Mesendoderm (in vitro differentiated cells): Measurements from ENCODE around the gene BLID.

Experiments used
- DNase-seq: peaks from one replicate; pipeline ENCODE4 v3.0.0; 2013
- H2AK5ac ChIP-seq: 2 replicates; pipeline ENCODE4 v1.6.1; 2013; ENCODE audit warnings: low read length, inconsistent platforms
- H2BK120ac ChIP-seq: 2 replicates; pipeline ENCODE4 v1.6.1; 2013; ENCODE audit warnings: low read depth, mild to moderate bottlenecking, low read length, moderate library complexity, mixed read lengths
- H2BK15ac ChIP-seq: replicated peaks from 2 replicates; pipeline ENCODE4 v1.6.1; 2013; ENCODE audit warnings: low read depth, mild to moderate bottlenecking, moderate library complexity
- H2BK5ac ChIP-seq: 2 replicates; pipeline ENCODE4 v1.6.1; 2013; ENCODE audit warnings: low read length, inconsistent platforms
- H3K18ac ChIP-seq: 2 replicates; pipeline ENCODE4 v1.6.1; 2013; ENCODE audit warnings: mild to moderate bottlenecking, low read length, mixed read lengths
- H3K23ac ChIP-seq: one replicate; pipeline ENCODE4 v1.6.1; 2013; ENCODE audit warnings: low read length
- H3K27ac ChIP-seq: 2 replicates; pipeline ENCODE4 v1.5.1; 2013; ENCODE audit warnings: low read depth, mild to moderate bottlenecking, inconsistent platforms, low read length, moderate library complexity
- H3K27me3 ChIP-seq: 2 replicates; pipeline ENCODE4 v1.6.1; 2013; ENCODE audit warnings: low read length, control low read depth, mild to moderate bottlenecking, inconsistent platforms; ENCODE audit not compliant: insufficient read depth, poor library complexity
- H3K36me3 ChIP-seq: 2 replicates; pipeline ENCODE4 v1.6.1; 2013; ENCODE audit warnings: low read length, inconsistent platforms; ENCODE audit not compliant: control insufficient read depth, insufficient read depth
- H3K4ac ChIP-seq: one replicate; pipeline ENCODE4 v1.6.1; 2013; ENCODE audit warnings: low read depth, mild to moderate bottlenecking, low read length, moderate library complexity
- H3K4me1 ChIP-seq: 2 replicates; pipeline ENCODE4 v1.6.1; 2013; ENCODE audit warnings: low read depth, low read length, inconsistent platforms; ENCODE audit not compliant: control insufficient read depth
- H3K4me2 ChIP-seq: 2 replicates; pipeline ENCODE4 v1.6.1; 2013; ENCODE audit warnings: low read length
- H3K4me3 ChIP-seq: 2 replicates; pipeline ENCODE4 v1.5.1; 2013; ENCODE audit warnings: mild to moderate bottlenecking, low read length
- H3K56ac ChIP-seq: one replicate; pipeline ENCODE4 v1.6.1; 2013; ENCODE audit warnings: low read length
- H3K79me1 ChIP-seq: 2 replicates; pipeline ENCODE4 v1.6.1; 2013; ENCODE audit warnings: low read length, inconsistent platforms
- H3K79me2 ChIP-seq: 2 replicates; pipeline ENCODE4 v1.6.1; 2013; ENCODE audit warnings: mild to moderate bottlenecking, low read length; ENCODE audit not compliant: control insufficient read depth, insufficient read depth
- H3K9ac ChIP-seq: 2 replicates; pipeline ENCODE4 v1.6.1; 2013; ENCODE audit warnings: low read length, inconsistent platforms
- H4K5ac ChIP-seq: one replicate; pipeline ENCODE4 v1.6.1; 2013; ENCODE audit warnings: low read length
- H4K8ac ChIP-seq: one replicate; pipeline ENCODE4 v1.6.1; 2013; ENCODE audit warnings: low read depth, mild to moderate bottlenecking, control low read depth, low read length, moderate library complexity
- WGBS: extraction: QIAGEN DNeasy Blood & Tissue Kit; methylation state at CpG from one replicate; pipeline ENCODE4 v1.1.7; 2013; ENCODE audit warnings: low lambda C conversion rate, missing lambda C conversion rate; ENCODE audit not compliant: insufficient coverage; ENCODE audit errors: extremely low coverage; 5-methylcytosine and 5-hydroxymethylcytosine counted together

The BLID gene

DNA sequence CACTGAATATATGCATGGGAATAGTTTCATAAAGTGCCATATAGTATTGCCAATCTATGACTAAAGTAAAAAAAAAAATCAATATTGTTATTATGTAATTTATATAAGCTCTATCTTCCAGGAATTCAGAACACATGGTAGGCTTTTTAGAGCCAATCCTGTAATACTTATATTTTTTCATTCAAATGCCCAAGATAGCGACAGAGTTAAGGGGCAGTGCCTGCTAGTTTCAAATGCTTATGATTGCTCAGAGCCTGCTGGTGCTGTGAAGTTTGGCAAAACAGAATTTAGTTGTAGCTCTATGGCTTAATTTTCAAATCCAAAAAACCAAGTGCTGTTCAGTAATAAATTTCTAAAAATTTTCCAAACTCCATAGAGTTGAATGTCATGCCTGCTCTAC lies 39.0 kb upstream of the BLID start:
- no peak overlapping the region for H3K23ac ChIP-seq
- H2BK120ac ChIP-seq: no peak overlapping the region
- no peak overlapping the region for H3K18ac ChIP-seq
- DNase-seq: no peak
- no peak overlapping the region for H3K4me3 ChIP-seq
- no peak overlapping the region for H3K4ac ChIP-seq
- H2AK5ac ChIP-seq: no peak overlapping the region
- no peak overlapping the region for H3K9ac ChIP-seq
- no peaks in the 10 kb centered on the region for H3K79me1 ChIP-seq
- H3K36me3 ChIP-seq: no peaks in the 10 kb centered on the region
- H4K5ac ChIP-seq: no peak overlapping the region
- H4K8ac ChIP-seq: no peak overlapping the region
- H3K27ac ChIP-seq: no peak overlapping the region
- no peak overlapping the region for H2BK5ac ChIP-seq
- no peaks in the 10 kb centered on the region for H3K4me1 ChIP-seq
- H3K4me2 ChIP-seq: no peak overlapping the region
- H3K56ac ChIP-seq: no peak overlapping the region
- no peak overlapping the region for H2BK15ac ChIP-seq
- no CpG with 5 or more reads among the region's 1 CpG for WGBS
- no peaks in the 10 kb centered on the region for H3K79me2 ChIP-seq
- H3K27me3 ChIP-seq: no peaks in the 10 kb centered on the region

DNA sequence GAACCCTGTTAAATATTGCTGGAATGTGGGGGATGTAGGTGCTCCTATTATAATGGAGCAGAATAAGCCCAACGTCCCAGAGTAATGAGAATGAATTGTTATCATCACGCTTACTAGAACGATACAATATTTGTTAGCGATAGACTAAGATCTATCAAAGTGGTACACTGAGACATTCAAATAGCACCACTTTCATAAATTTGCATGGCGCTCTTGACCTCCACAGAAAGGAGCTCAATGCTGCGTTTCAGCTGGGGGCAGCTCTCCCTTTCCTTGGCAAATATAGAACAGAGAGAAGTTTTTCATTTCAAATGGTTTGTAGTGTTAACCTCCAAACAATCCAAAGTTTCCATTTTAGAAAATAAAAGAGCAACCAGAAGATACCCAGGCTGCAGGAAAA lies 38.2 kb upstream of the BLID start:
- Histone ChIP-seq H3K79me2 (no peaks in the 10 kb centered on the region), H2BK120ac (no peak overlapping the region), H3K9ac (no peak overlapping the region), H2BK5ac (no peak overlapping the region), H3K36me3 (no peaks in the 10 kb centered on the region), H3K4me3 (no peak overlapping the region), H3K18ac (no peak overlapping the region), H3K27me3 (no peaks in the 10 kb centered on the region), H3K79me1 (no peaks in the 10 kb centered on the region), H3K4me2 (no peak overlapping the region), H4K5ac (no peak overlapping the region), H3K23ac (no peak overlapping the region), H3K4ac (no peak overlapping the region), H3K27ac (no peak overlapping the region), H4K8ac (no peak overlapping the region), H2BK15ac (no peak overlapping the region), H3K56ac (no peak overlapping the region), H3K4me1 (no peaks in the 10 kb centered on the region), H2AK5ac (no peak overlapping the region)
- no peak for DNase-seq
- WGBS: no CpG with 5 or more reads among the region's 6 CpGs

- Histone ChIP-seq H2BK15ac (no peak overlapping the region), H3K4me3 (no peak overlapping the region), H3K23ac (no peak overlapping the region), H3K36me3 (no peaks in the 10 kb centered on the region), H2BK5ac (no peak overlapping the region), H3K4ac (no peak overlapping the region), H3K4me2 (no peak overlapping the region), H3K56ac (no peak overlapping the region), H3K18ac (no peak overlapping the region), H3K79me1 (no peaks in the 10 kb centered on the region), H3K79me2 (no peaks in the 10 kb centered on the region), H3K4me1 (no peaks in the 10 kb centered on the region), H2BK120ac (no peak overlapping the region), H3K9ac (no peak overlapping the region), H4K5ac (no peak overlapping the region), H2AK5ac (no peak overlapping the region), H3K27me3 (no peaks in the 10 kb centered on the region), H4K8ac (no peak overlapping the region), H3K27ac (no peak overlapping the region)
- DNase-seq: no peak
- no CpG with 5 or more reads among the region's 2 CpGs for WGBS
Observed at GRCh38 chr11:122153746-122154145, 37.7 kb upstream of the BLID start.

GRCh38 chr11:122150216-122151124 lies 34.5 kb upstream of the BLID start:
- DNase-seq: no peak
- Histone ChIP-seq H3K4ac (no peak overlapping the region), H3K18ac (no peak overlapping the region), H3K36me3 (no peaks in the 10 kb centered on the region), H3K56ac (no peak overlapping the region), H3K23ac (no peak overlapping the region), H2BK15ac (no peak overlapping the region), H4K8ac (no peak overlapping the region), H3K4me2 (no peak overlapping the region), H3K79me1 (no peaks in the 10 kb centered on the region), H4K5ac (no peak overlapping the region), H3K27me3 (no peaks in the 10 kb centered on the region), H2BK120ac (no peak overlapping the region), H3K27ac (no peak overlapping the region), H3K4me3 (no peak overlapping the region), H2BK5ac (no peak overlapping the region), H3K79me2 (no peaks in the 10 kb centered on the region), H2AK5ac (no peak overlapping the region), H3K4me1 (no peaks in the 10 kb centered on the region), H3K9ac (no peak overlapping the region)
- no CpG with 5 or more reads among the region's 5 CpGs for WGBS

GRCh38 chr11:122149202-122149601 lies 33.2 kb upstream of the BLID start:
- H2BK5ac ChIP-seq: no peak overlapping the region
- H4K8ac ChIP-seq: no peak overlapping the region
- H3K27me3 ChIP-seq: no peaks in the 10 kb centered on the region
- H4K5ac ChIP-seq: no peak overlapping the region
- WGBS: no CpG with 5 or more reads among the region's 4 CpGs
- no peak overlapping the region for H3K56ac ChIP-seq
- H3K36me3 ChIP-seq: no peaks in the 10 kb centered on the region
- no peak overlapping the region for H3K23ac ChIP-seq
- no peak overlapping the region for H2BK15ac ChIP-seq
- no peaks in the 10 kb centered on the region for H3K79me1 ChIP-seq
- no peak overlapping the region for H3K27ac ChIP-seq
- no peak overlapping the region for H2BK120ac ChIP-seq
- H3K18ac ChIP-seq: no peak overlapping the region
- H3K4me3 ChIP-seq: no peak overlapping the region
- no peak overlapping the region for H3K9ac ChIP-seq
- no peak overlapping the region for H3K4ac ChIP-seq
- no peak overlapping the region for H2AK5ac ChIP-seq
- no peak overlapping the region for H3K4me2 ChIP-seq
- no peak for DNase-seq
- H3K79me2 ChIP-seq: no peaks in the 10 kb centered on the region
- no peaks in the 10 kb centered on the region for H3K4me1 ChIP-seq

GRCh38 chr11:122146475-122146874 lies 30.5 kb upstream of the BLID start:
- H3K4me1 ChIP-seq: no peaks in the 10 kb centered on the region
- no peak overlapping the region for H3K56ac ChIP-seq
- no peak overlapping the region for H3K18ac ChIP-seq
- no peak overlapping the region for H2BK5ac ChIP-seq
- no peak overlapping the region for H2BK15ac ChIP-seq
- no peak overlapping the region for H4K8ac ChIP-seq
- no peak overlapping the region for H2AK5ac ChIP-seq
- no CpG with 5 or more reads among the region's 2 CpGs for WGBS
- H3K27me3 ChIP-seq: no peaks in the 10 kb centered on the region
- H3K9ac ChIP-seq: no peak overlapping the region
- no peak overlapping the region for H3K4me2 ChIP-seq
- no peak overlapping the region for H2BK120ac ChIP-seq
- no peak overlapping the region for H3K27ac ChIP-seq
- no peaks in the 10 kb centered on the region for H3K79me1 ChIP-seq
- H4K5ac ChIP-seq: no peak overlapping the region
- DNase-seq: no peak
- no peak overlapping the region for H3K4me3 ChIP-seq
- H3K23ac ChIP-seq: no peak overlapping the region
- no peaks in the 10 kb centered on the region for H3K36me3 ChIP-seq
- H3K4ac ChIP-seq: no peak overlapping the region
- no peaks in the 10 kb centered on the region for H3K79me2 ChIP-seq
